Ishikawa (cell line): ENCODE measurements around the gene PIEZO1.

ENCODE experiments used
- CEBPB ChIP-seq: IDR thresholded peaks from 2 replicates; pipeline ENCODE4 v1.6.1; 2012
- CREB1 ChIP-seq: IDR thresholded peaks from 2 replicates; pipeline ENCODE4 v1.6.1; 2012; ENCODE audit warnings: low read depth
- EGR1 ChIP-seq: IDR thresholded peaks from 2 replicates; pipeline ENCODE4 v1.6.1; 2012
- EP300 ChIP-seq: IDR thresholded peaks from 2 replicates; pipeline ENCODE4 v1.6.1; 2012; ENCODE audit warnings: borderline replicate concordance
- FOXM1 ChIP-seq: IDR thresholded peaks from 2 replicates; pipeline ENCODE4 v1.6.1; 2012; ENCODE audit warnings: low read depth, borderline replicate concordance
- MAX ChIP-seq: IDR thresholded peaks from 2 replicates; pipeline ENCODE4 v1.6.1; 2012
- NFIC ChIP-seq: IDR thresholded peaks from 2 replicates; pipeline ENCODE4 v1.6.1; 2012
- RAD21 ChIP-seq: IDR thresholded peaks from 2 replicates; pipeline ENCODE4 v1.6.1; 2012; ENCODE audit warnings: low read depth
- REST ChIP-seq: IDR thresholded peaks from 2 replicates; pipeline ENCODE4 v1.6.1; 2012; ENCODE audit warnings: low read depth, mild to moderate bottlenecking
- TAF1 ChIP-seq: IDR thresholded peaks from 2 replicates; pipeline ENCODE4 v1.6.1; 2012; ENCODE audit warnings: low read depth, mild to moderate bottlenecking
- TCF12 ChIP-seq: IDR thresholded peaks from 2 replicates; pipeline ENCODE4 v1.6.1; 2012; ENCODE audit warnings: low read depth
- TEAD4 ChIP-seq: IDR thresholded peaks from 2 replicates; pipeline ENCODE4 v1.6.1; 2012
- USF1 ChIP-seq: IDR thresholded peaks from 2 replicates; pipeline ENCODE4 v1.6.1; 2012
- YY1 ChIP-seq: IDR thresholded peaks from 2 replicates; pipeline ENCODE4 v1.6.1; 2012; ENCODE audit warnings: low read depth
- ZBTB7A ChIP-seq: IDR thresholded peaks from 2 replicates; pipeline ENCODE4 v1.6.1; 2012; ENCODE audit warnings: low read depth

PIEZO1 gene

GRCh38 chr16:88831838-88832237 lies 46.8 kb upstream of the PIEZO1 start:
- TF ChIP-seq CREB1 (no peak), MAX (no peak)

- TF ChIP-seq FOXM1 (no peak), EGR1 (no peak), RAD21 (no peak)
Measured at GRCh38 chr16:88830783-88831182, 45.8 kb upstream of the PIEZO1 start.

- TF ChIP-seq CREB1 (no peak), TEAD4 (no peak), TAF1 (no peak), REST (no peak), MAX (no peak), RAD21 (no peak), EGR1 (no peak), ZBTB7A (no peak), FOXM1 (no peak), CEBPB (no peak), NFIC (no peak), YY1 (no peak), EP300 (no peak), TCF12 (no peak), USF1 (no peak)
Measured at GRCh38 chr16:88830258-88830657, 45.2 kb upstream of the PIEZO1 start.

- TF ChIP-seq YY1 (no peak), EGR1 (no peak), TAF1 (no peak), NFIC (no peak), USF1 (no peak), REST (no peak), FOXM1 (no peak), RAD21 (no peak), TEAD4 (no peak), CEBPB (no peak), MAX (no peak), EP300 (no peak), CREB1 (no peak), TCF12 (no peak), ZBTB7A (no peak)
Measured at GRCh38 chr16:88828711-88829110, 43.7 kb upstream of the PIEZO1 start.

GRCh38 chr16:88827727-88828126 lies 42.7 kb upstream of the PIEZO1 start:
- TF ChIP-seq CEBPB (no peak), RAD21 (no peak), EGR1 (no peak), YY1 (no peak), EP300 (no peak), TAF1 (no peak), MAX (no peak), TCF12 (no peak), NFIC (no peak), TEAD4 (no peak), CREB1 (no peak), USF1 (no peak), ZBTB7A (no peak), FOXM1 (no peak), REST (no peak)
